Stimulated activated naive CD8-positive, alpha-beta T cell treated with anti-CD3 and anti-CD28 coated beads, Interleukin-15, amount 100 ng/mL, for 72 hours (primary cell): ENCODE measurements around the gene THSD7B.
A peak's percentile ranks its signal among the peaks of the same experiment; 100 is the strongest.

Experiments used
- ATAC-seq: fragments of 150-1000 bp; cut with Tn5 transposase; 2 replicates; pipeline ENCODE4 v1.10.0; 2021; ENCODE audit warnings: mild to moderate bottlenecking, moderate library complexity
- DNase-seq, 2 donors: peaks; one replicate each; pipeline ENCODE4 v3.0.0; 2021 to 2022
- H3K27ac Mint-ChIP-seq, 2 donors: one replicate each; pipeline ENCODE4 v1.8.0; 2022; ENCODE audit warnings: mild to moderate bottlenecking in 2 of 2, mixed read lengths in 2 of 2, moderate library complexity in 2 of 2
- H3K27me3 Mint-ChIP-seq: one replicate; pipeline ENCODE4 v1.8.0; 2022; ENCODE audit warnings: mixed read lengths
- H3K4me1 Mint-ChIP-seq: one replicate; pipeline ENCODE4 v1.8.0; 2022; ENCODE audit warnings: mild to moderate bottlenecking, mixed read lengths
- H3K4me3 Mint-ChIP-seq, 2 donors: one replicate each; pipeline ENCODE4 v1.8.0; 2022; ENCODE audit warnings: mild to moderate bottlenecking in 2 of 2, mixed read lengths in 2 of 2, moderate library complexity in 1 of 2
- H3K9me3 Mint-ChIP-seq, 2 donors: one replicate each; pipeline ENCODE4 v1.8.0; 2022; ENCODE audit warnings: mixed read lengths in 2 of 2

Gene THSD7B

GRCh38 chr2:136783856-136784255, 18.5 kb downstream of the THSD7B start:
- H3K9me3 Mint-ChIP-seq, result peaks cover 0 to 7% of the 10 kb centered on the region in 2 donors
- H3K4me3 Mint-ChIP-seq, result no peak overlapping the region
- H3K27ac Mint-ChIP-seq, result no peak overlapping the region
- H3K27me3 Mint-ChIP-seq, result peaks cover 21% of the 10 kb centered on the region
- peaks cover 8% of the 10 kb centered on the region for H3K4me1 Mint-ChIP-seq
- peak; percentile 63 for ATAC-seq
- no peak for DNase-seq

GRCh38 chr2:136785215-136785614, 19.9 kb downstream of the THSD7B start:
- Mint-ChIP-seq H3K27me3 (peaks cover 21% of the 10 kb centered on the region), H3K27ac (no peak overlapping the region), H3K4me1 (peaks cover 8% of the 10 kb centered on the region), H3K4me3 (no peak overlapping the region), H3K9me3 (peaks cover 0 to 7% of the 10 kb centered on the region in 2 donors)
- ATAC-seq (no peak), DNase-seq (no peak)

GRCh38 chr2:136787970-136788369, 22.6 kb downstream of the THSD7B start:
- Mint-ChIP-seq H3K4me3 (no peak overlapping the region), H3K9me3 (peaks cover 0 to 6% of the 10 kb centered on the region in 2 donors), H3K27ac (no peak overlapping the region), H3K27me3 (peaks cover 20% of the 10 kb centered on the region), H3K4me1 (peaks cover 8% of the 10 kb centered on the region)
- no peak for ATAC-seq
- no peak for DNase-seq

- DNase-seq (no peak), ATAC-seq (no peak)
- Mint-ChIP-seq H3K9me3 (no peaks in the 10 kb centered on the region), H3K27ac (no peak overlapping the region), H3K27me3 (peaks cover 6% of the 10 kb centered on the region), H3K4me1 (no peaks in the 10 kb centered on the region), H3K4me3 (no peak overlapping the region)
Measured at GRCh38 chr2:136796339-136796738, 31.0 kb downstream of the THSD7B start.

- Mint-ChIP-seq H3K4me1 (no peaks in the 10 kb centered on the region), H3K4me3 (no peak overlapping the region), H3K27me3 (peaks cover 6% of the 10 kb centered on the region), H3K9me3 (no peaks in the 10 kb centered on the region), H3K27ac (peak overlapping the region in 1 of 2 donors; percentile 62)
- ATAC-seq (no peak), DNase-seq (no peak)
Measured at GRCh38 chr2:136798766-136799165, 33.4 kb downstream of the THSD7B start.

GRCh38 chr2:136801661-136802060, 36.3 kb downstream of the THSD7B start:
- DNase-seq (no peak), ATAC-seq (no peak)
- no peaks in the 10 kb centered on the region for H3K4me1 Mint-ChIP-seq
- peaks cover 0 to 10% of the 10 kb centered on the region in 2 donors for H3K9me3 Mint-ChIP-seq
- no peak overlapping the region for H3K4me3 Mint-ChIP-seq
- no peak overlapping the region for H3K27ac Mint-ChIP-seq
- peaks cover 6% of the 10 kb centered on the region for H3K27me3 Mint-ChIP-seq

- no peak for DNase-seq
- ATAC-seq, result no peak
- Mint-ChIP-seq H3K4me1 (no peaks in the 10 kb centered on the region), H3K9me3 (peaks cover 4 to 19% of the 10 kb centered on the region in 2 donors), H3K4me3 (no peak overlapping the region), H3K27ac (no peak overlapping the region), H3K27me3 (no peaks in the 10 kb centered on the region)
Measured at GRCh38 chr2:136809998-136810397, 44.7 kb downstream of the THSD7B start.

- ATAC-seq (no peak), DNase-seq (no peak)
- Mint-ChIP-seq H3K4me3 (no peak overlapping the region), H3K27me3 (no peaks in the 10 kb centered on the region), H3K9me3 (no peaks in the 10 kb centered on the region), H3K27ac (no peak overlapping the region), H3K4me1 (no peaks in the 10 kb centered on the region)
Measured at GRCh38 chr2:136818839-136819238, 53.5 kb downstream of the THSD7B start.

- H3K4me3 Mint-ChIP-seq, result no peak overlapping the region
- H3K27me3 Mint-ChIP-seq, result no peaks in the 10 kb centered on the region
- H3K27ac Mint-ChIP-seq, result no peak overlapping the region
- ATAC-seq (no peak), DNase-seq (no peak)
- H3K9me3 Mint-ChIP-seq, result no peaks in the 10 kb centered on the region
- H3K4me1 Mint-ChIP-seq, result no peaks in the 10 kb centered on the region
Measured at GRCh38 chr2:136823291-136823690, 57.9 kb downstream of the THSD7B start.

- H3K27me3 Mint-ChIP-seq, result no peaks in the 10 kb centered on the region
- H3K9me3 Mint-ChIP-seq, result no peaks in the 10 kb centered on the region
- DNase-seq (no peak), ATAC-seq (no peak)
- no peak overlapping the region for H3K27ac Mint-ChIP-seq
- no peaks in the 10 kb centered on the region for H3K4me1 Mint-ChIP-seq
- H3K4me3 Mint-ChIP-seq, result no peak overlapping the region
Measured at GRCh38 chr2:136828162-136828561, 62.8 kb downstream of the THSD7B start.

- H3K27me3 Mint-ChIP-seq, result no peaks in the 10 kb centered on the region
- no peak overlapping the region for H3K27ac Mint-ChIP-seq
- no peak for ATAC-seq
- H3K4me1 Mint-ChIP-seq, result no peaks in the 10 kb centered on the region
- DNase-seq, result no peak
- no peak overlapping the region for H3K4me3 Mint-ChIP-seq
- H3K9me3 Mint-ChIP-seq, result no peaks in the 10 kb centered on the region
Measured at GRCh38 chr2:136828774-136829173, 63.4 kb downstream of the THSD7B start.

GRCh38 chr2:136844546-136844945, 79.2 kb downstream of the THSD7B start:
- Mint-ChIP-seq H3K9me3 (no peaks in the 10 kb centered on the region), H3K4me1 (no peaks in the 10 kb centered on the region), H3K27ac (no peak overlapping the region), H3K27me3 (no peaks in the 10 kb centered on the region), H3K4me3 (no peak overlapping the region)
- ATAC-seq (peak; percentile 28), DNase-seq (no peak)

- no peak overlapping the region for H3K4me3 Mint-ChIP-seq
- H3K27ac Mint-ChIP-seq, result no peak overlapping the region
- ATAC-seq (no peak), DNase-seq (no peak)
- H3K27me3 Mint-ChIP-seq, result no peaks in the 10 kb centered on the region
- H3K9me3 Mint-ChIP-seq, result peaks cover 0 to 7% of the 10 kb centered on the region in 2 donors
- no peaks in the 10 kb centered on the region for H3K4me1 Mint-ChIP-seq
Measured at GRCh38 chr2:136858656-136859055, 93.3 kb downstream of the THSD7B start.

GRCh38 chr2:136860443-136860958, 95.2 kb downstream of the THSD7B start:
- H3K4me3 Mint-ChIP-seq, result no peak overlapping the region
- DNase-seq (no peak), ATAC-seq (no peak)
- H3K27me3 Mint-ChIP-seq, result no peaks in the 10 kb centered on the region
- no peaks in the 10 kb centered on the region for H3K9me3 Mint-ChIP-seq
- no peak overlapping the region for H3K27ac Mint-ChIP-seq
- no peaks in the 10 kb centered on the region for H3K4me1 Mint-ChIP-seq

- H3K27me3 Mint-ChIP-seq, result no peaks in the 10 kb centered on the region
- no peak for ATAC-seq
- no peaks in the 10 kb centered on the region for H3K4me1 Mint-ChIP-seq
- no peak overlapping the region for H3K27ac Mint-ChIP-seq
- DNase-seq, result no peak
- H3K9me3 Mint-ChIP-seq, result no peaks in the 10 kb centered on the region
- H3K4me3 Mint-ChIP-seq, result no peak overlapping the region
Measured at GRCh38 chr2:136863468-136863867, 98.1 kb downstream of the THSD7B start.

- Mint-ChIP-seq H3K27ac (no peak overlapping the region), H3K9me3 (no peaks in the 10 kb centered on the region), H3K4me1 (no peaks in the 10 kb centered on the region), H3K4me3 (no peak overlapping the region), H3K27me3 (no peaks in the 10 kb centered on the region)
- no peak for ATAC-seq
- no peak for DNase-seq
Measured at GRCh38 chr2:136863874-136864273, 98.5 kb downstream of the THSD7B start.

- ATAC-seq (no peak), DNase-seq (no peak)
- Mint-ChIP-seq H3K27ac (no peak overlapping the region), H3K9me3 (no peaks in the 10 kb centered on the region), H3K27me3 (no peaks in the 10 kb centered on the region), H3K4me3 (no peak overlapping the region), H3K4me1 (no peaks in the 10 kb centered on the region)
Measured at GRCh38 chr2:136871424-136871823, 106.1 kb downstream of the THSD7B start.
